HepG2 (cell line): ENCODE data around the gene ROM1. TPM values are rescaled to one million over a fixed set of nuclear protein-coding genes. Genes with fewer than 3 reads are reported as not detected.

Source experiments
- MBNL3 ChIP-seq: fragments of 250-450 bp; sonication (Bioruptor Pico); conservative IDR thresholded peaks from 2 replicates; pipeline ENCODE4 v1.8.0; 2022; ENCODE audit warnings: mild to moderate bottlenecking, inconsistent platforms
- NR2F1 ChIP-seq, 2 experiments: fragments of 450-650 bp in 1 of 2; formaldehyde crosslinking in 1 of 2; IDR thresholded peaks; 2 replicates each; pipeline versions ENCODE4 v1.5.0 to v1.6.1; 2016 to 2020; ENCODE audit warnings: mild to moderate bottlenecking in 1 of 2, missing compliant biosample characterization in 1 of 2, missing genetic modification reagents in 1 of 2, moderate library complexity in 1 of 2
- polyA plus RNA-seq, 8 experiments: library from polyadenylated mRNA; depleted of rRNA in 3 of 8; stranded (reverse) in 7 of 8; unstranded in 1 of 8; fragments of >200 nt; fragmentation: Illumina TruSeq in 4 of 8; extraction: Trizol in 4 of 8; gene quantifications; 2 replicates each; pipeline versions ENCODE4 v1.2.1 to v1.2.3, GENCODE V29; 2011 to 2016; ENCODE audit warnings: low read depth in 4 of 8, missing spikeins in 1 of 8, mixed read lengths in 1 of 8; ENCODE audit not compliant: insufficient read depth in 1 of 8
- total RNA-seq, 5 experiments: library from RNA; depleted of rRNA; stranded (reverse); fragments of >200 nt; fragmentation: Illumina TruSeq; extraction: Trizol; gene quantifications; 2 replicates each; pipeline ENCODE4 v1.2.3, GENCODE V29; 2016; ENCODE audit warnings: low read depth in 1 of 5
- TF ChIP-seq, protein P1 (sequence below): sonication (generic); formaldehyde crosslinking; IDR thresholded peaks from 2 replicates; pipeline ENCODE4 v1.9.0; 2021; ENCODE audit warnings: missing genetic modification reagents, mild to moderate bottlenecking, borderline replicate concordance
- TF ChIP-seq, protein P2 (sequence below): IDR thresholded peaks from 2 replicates; pipeline ENCODE4 v1.6.1; 2016; ENCODE audit warnings: low read depth, missing genetic modification reagents, missing compliant biosample characterization
- TF ChIP-seq, protein P3 (sequence below): sonication (generic); formaldehyde crosslinking; IDR thresholded peaks from 2 replicates; pipeline ENCODE4 v1.4.0; 2020; ENCODE audit warnings: missing genetic modification reagents
- TF ChIP-seq, protein P4 (sequence below): sonication (generic); formaldehyde crosslinking; IDR thresholded peaks from 2 replicates; pipeline ENCODE4 v1.4.0; 2020; ENCODE audit warnings: missing genetic modification reagents

ROM1 gene
- total and polyA plus RNA-seq, 2 of the 13 experiments (the other 11 are each of a cell fraction or from before 2014, with no cell fraction given): 1.2 to 2.4 TPM

DNA sequence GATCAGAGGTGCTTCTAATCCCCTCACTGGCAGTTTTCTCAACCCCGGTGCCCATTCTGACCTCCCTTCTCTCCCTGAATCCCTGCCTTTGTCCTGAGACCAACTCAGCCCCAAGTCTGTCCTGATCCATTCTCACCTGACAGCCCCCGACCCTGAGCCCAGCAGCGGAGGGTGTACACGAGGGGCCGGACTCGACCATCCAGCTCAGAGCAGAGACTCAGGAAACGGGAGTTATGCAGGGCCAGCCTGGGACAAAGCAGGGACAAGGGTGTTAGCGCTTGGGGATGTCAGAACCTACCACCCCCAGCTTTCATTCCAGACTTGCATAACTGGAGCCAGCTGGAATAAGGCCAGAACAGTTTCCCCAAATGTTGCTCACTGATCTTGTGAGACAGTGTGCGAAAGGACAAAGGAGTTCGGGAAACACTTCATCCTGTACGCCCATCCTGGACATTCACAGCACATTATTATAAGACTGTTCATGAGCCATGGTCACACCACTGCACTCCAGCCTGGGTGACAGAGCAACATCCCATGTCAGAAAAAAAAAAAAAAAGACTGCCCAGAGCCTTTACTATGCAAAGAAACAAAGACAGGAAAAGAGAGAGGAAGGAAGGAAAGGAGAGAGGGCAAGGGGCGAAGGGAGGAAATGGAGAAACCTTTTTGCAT, 35.9 kb upstream of the ROM1 start (continued):
- TF ChIP-seq, protein P1, sequence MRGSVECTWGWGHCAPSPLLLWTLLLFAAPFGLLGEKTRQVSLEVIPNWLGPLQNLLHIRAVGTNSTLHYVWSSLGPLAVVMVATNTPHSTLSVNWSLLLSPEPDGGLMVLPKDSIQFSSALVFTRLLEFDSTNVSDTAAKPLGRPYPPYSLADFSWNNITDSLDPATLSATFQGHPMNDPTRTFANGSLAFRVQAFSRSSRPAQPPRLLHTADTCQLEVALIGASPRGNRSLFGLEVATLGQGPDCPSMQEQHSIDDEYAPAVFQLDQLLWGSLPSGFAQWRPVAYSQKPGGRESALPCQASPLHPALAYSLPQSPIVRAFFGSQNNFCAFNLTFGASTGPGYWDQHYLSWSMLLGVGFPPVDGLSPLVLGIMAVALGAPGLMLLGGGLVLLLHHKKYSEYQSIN (CRISPR knock-in tag): no peak
- no peak for TF ChIP-seq MBNL3 (CRISPR knock-in tag)
- TF ChIP-seq, protein P2, sequence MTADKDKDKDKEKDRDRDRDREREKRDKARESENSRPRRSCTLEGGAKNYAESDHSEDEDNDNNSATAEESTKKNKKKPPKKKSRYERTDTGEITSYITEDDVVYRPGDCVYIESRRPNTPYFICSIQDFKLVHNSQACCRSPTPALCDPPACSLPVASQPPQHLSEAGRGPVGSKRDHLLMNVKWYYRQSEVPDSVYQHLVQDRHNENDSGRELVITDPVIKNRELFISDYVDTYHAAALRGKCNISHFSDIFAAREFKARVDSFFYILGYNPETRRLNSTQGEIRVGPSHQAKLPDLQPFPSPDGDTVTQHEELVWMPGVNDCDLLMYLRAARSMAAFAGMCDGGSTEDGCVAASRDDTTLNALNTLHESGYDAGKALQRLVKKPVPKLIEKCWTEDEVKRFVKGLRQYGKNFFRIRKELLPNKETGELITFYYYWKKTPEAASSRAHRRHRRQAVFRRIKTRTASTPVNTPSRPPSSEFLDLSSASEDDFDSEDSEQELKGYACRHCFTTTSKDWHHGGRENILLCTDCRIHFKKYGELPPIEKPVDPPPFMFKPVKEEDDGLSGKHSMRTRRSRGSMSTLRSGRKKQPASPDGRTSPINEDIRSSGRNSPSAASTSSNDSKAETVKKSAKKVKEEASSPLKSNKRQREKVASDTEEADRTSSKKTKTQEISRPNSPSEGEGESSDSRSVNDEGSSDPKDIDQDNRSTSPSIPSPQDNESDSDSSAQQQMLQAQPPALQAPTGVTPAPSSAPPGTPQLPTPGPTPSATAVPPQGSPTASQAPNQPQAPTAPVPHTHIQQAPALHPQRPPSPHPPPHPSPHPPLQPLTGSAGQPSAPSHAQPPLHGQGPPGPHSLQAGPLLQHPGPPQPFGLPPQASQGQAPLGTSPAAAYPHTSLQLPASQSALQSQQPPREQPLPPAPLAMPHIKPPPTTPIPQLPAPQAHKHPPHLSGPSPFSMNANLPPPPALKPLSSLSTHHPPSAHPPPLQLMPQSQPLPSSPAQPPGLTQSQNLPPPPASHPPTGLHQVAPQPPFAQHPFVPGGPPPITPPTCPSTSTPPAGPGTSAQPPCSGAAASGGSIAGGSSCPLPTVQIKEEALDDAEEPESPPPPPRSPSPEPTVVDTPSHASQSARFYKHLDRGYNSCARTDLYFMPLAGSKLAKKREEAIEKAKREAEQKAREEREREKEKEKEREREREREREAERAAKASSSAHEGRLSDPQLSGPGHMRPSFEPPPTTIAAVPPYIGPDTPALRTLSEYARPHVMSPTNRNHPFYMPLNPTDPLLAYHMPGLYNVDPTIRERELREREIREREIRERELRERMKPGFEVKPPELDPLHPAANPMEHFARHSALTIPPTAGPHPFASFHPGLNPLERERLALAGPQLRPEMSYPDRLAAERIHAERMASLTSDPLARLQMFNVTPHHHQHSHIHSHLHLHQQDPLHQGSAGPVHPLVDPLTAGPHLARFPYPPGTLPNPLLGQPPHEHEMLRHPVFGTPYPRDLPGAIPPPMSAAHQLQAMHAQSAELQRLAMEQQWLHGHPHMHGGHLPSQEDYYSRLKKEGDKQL (CRISPR knock-in tag): no peak
- TF ChIP-seq, protein P3, sequence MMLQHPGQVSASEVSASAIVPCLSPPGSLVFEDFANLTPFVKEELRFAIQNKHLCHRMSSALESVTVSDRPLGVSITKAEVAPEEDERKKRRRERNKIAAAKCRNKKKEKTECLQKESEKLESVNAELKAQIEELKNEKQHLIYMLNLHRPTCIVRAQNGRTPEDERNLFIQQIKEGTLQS: no peak
- no peak for TF ChIP-seq NR2F1 (CRISPR knock-in tag; IDR thresholded peaks at IDR 0.05)
- TF ChIP-seq, protein P4, sequence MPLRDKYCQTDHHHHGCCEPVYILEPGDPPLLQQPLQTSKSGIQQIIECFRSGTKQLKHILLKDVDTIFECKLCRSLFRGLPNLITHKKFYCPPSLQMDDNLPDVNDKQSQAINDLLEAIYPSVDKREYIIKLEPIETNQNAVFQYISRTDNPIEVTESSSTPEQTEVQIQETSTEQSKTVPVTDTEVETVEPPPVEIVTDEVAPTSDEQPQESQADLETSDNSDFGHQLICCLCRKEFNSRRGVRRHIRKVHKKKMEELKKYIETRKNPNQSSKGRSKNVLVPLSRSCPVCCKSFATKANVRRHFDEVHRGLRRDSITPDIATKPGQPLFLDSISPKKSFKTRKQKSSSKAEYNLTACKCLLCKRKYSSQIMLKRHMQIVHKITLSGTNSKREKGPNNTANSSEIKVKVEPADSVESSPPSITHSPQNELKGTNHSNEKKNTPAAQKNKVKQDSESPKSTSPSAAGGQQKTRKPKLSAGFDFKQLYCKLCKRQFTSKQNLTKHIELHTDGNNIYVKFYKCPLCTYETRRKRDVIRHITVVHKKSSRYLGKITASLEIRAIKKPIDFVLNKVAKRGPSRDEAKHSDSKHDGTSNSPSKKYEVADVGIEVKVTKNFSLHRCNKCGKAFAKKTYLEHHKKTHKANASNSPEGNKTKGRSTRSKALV (CRISPR knock-in tag): no peak
